ENCODE results near the gene SRPRA.

The SRPRA gene

GRCh38 chr11:126307706-126308105 lies 39.0 kb upstream of the SRPRA start:
- H3K4me2 ChIP-seq (ENCODE audit: low read depth, low read length): 0 out of 2 replicates have a peak overlapping the region, but pooled peaks have one; percentile 8
- H3K9me3 ChIP-seq (replicated peaks; ENCODE audit: insufficient read depth, low read length): no peaks in the 10 kb centered on the region
- TF ChIP-seq EZH2 (optimal IDR thresholded peaks at IDR 0.05; ENCODE audit: low read depth, low read length) (no peak), CTCF (IDR thresholded peaks at IDR 0.05; ENCODE audit: low read length) (peak; percentile 29; the same call in 1 of the 2 replicates), EZH2phosphoT487 (IDR thresholded peaks at IDR 0.05; ENCODE audit: low read length) (no peak)
- DNase-seq: peak; percentile 42
- H3K36me3 ChIP-seq (replicated peaks; ENCODE audit: insufficient read depth, low read length): 0 out of 2 replicates have a peak, but pooled peaks cover 3% of the 10 kb centered on the region
- H3K27ac ChIP-seq (ENCODE audit: low read length): peak overlapping the region; percentile 11; the same call in 1 of the 2 replicates
- no peak overlapping the region for H3K9ac ChIP-seq (ENCODE audit: low read length)
- H3F3A ChIP-seq (ENCODE audit: insufficient read depth, low read length): peaks cover 69% of the 10 kb centered on the region
- H2AFZ ChIP-seq (ENCODE audit: low read length): no peak overlapping the region
- no peak overlapping the region for H3K4me3 ChIP-seq (ENCODE audit: low read length)
- peaks cover 50% of the 10 kb centered on the region for H3K4me1 ChIP-seq (ENCODE audit: low read length)
- H4K20me1 ChIP-seq (ENCODE audit: insufficient read depth, low read length): no peaks in the 10 kb centered on the region
- H3K27me3 ChIP-seq (replicated peaks; ENCODE audit: insufficient read depth, low read length): no peaks in the 10 kb centered on the region
- H3K9me2 ChIP-seq (replicated peaks; ENCODE audit: insufficient read depth, low read length): no peaks in the 10 kb centered on the region
- H3K79me2 ChIP-seq (ENCODE audit: low read length): peaks cover 63% of the 10 kb centered on the region

- H3K27me3 ChIP-seq (replicated peaks; ENCODE audit: insufficient read depth, low read length): no peaks in the 10 kb centered on the region
- peak; percentile 97 for DNase-seq
- H3K79me2 ChIP-seq (ENCODE audit: low read length): peaks cover 57% of the 10 kb centered on the region
- H3K4me3 ChIP-seq (ENCODE audit: low read length): no peak overlapping the region; the same call in 1 of the 2 replicates
- H2AFZ ChIP-seq (ENCODE audit: low read length): no peak overlapping the region
- H4K20me1 ChIP-seq (ENCODE audit: insufficient read depth, low read length): no peaks in the 10 kb centered on the region
- H3K27ac ChIP-seq (ENCODE audit: low read length): peak overlapping the region; percentile 87
- peak overlapping the region; percentile 29; the same call in 1 of the 2 replicates for H3K4me2 ChIP-seq (ENCODE audit: low read depth, low read length)
- peaks cover 50% of the 10 kb centered on the region for H3F3A ChIP-seq (ENCODE audit: insufficient read depth, low read length)
- 0 out of 2 replicates have a peak, but pooled peaks cover 3% of the 10 kb centered on the region for H3K36me3 ChIP-seq (replicated peaks; ENCODE audit: insufficient read depth, low read length)
- no peaks in the 10 kb centered on the region for H3K9me3 ChIP-seq (replicated peaks; ENCODE audit: insufficient read depth, low read length)
- peaks cover 33% of the 10 kb centered on the region for H3K4me1 ChIP-seq (ENCODE audit: low read length)
- TF ChIP-seq EZH2phosphoT487 (IDR thresholded peaks at IDR 0.05; ENCODE audit: low read length) (no peak), EZH2 (optimal IDR thresholded peaks at IDR 0.05; ENCODE audit: low read depth, low read length) (no peak), CTCF (IDR thresholded peaks at IDR 0.05; ENCODE audit: low read length) (no peak)
- H3K9ac ChIP-seq (ENCODE audit: low read length): peak overlapping the region; percentile 34; the same call in 1 of the 2 replicates
- no peaks in the 10 kb centered on the region for H3K9me2 ChIP-seq (replicated peaks; ENCODE audit: insufficient read depth, low read length)
Measured at GRCh38 chr11:126305699-126306098, 37.0 kb upstream of the SRPRA start.

- peak overlapping the region; percentile 87 for H3K4me3 ChIP-seq (ENCODE audit: low read length)
- H3K9me2 ChIP-seq (replicated peaks; ENCODE audit: insufficient read depth, low read length): no peaks in the 10 kb centered on the region
- peaks cover 51% of the 10 kb centered on the region for H3K79me2 ChIP-seq (ENCODE audit: low read length)
- H3K4me1 ChIP-seq (ENCODE audit: low read length): peaks cover 22% of the 10 kb centered on the region
- H3K36me3 ChIP-seq (replicated peaks; ENCODE audit: insufficient read depth, low read length): 0 out of 2 replicates have a peak, but pooled peaks cover 3% of the 10 kb centered on the region
- no peaks in the 10 kb centered on the region for H4K20me1 ChIP-seq (ENCODE audit: insufficient read depth, low read length)
- peaks cover 41% of the 10 kb centered on the region for H3F3A ChIP-seq (ENCODE audit: insufficient read depth, low read length)
- H3K9ac ChIP-seq (ENCODE audit: low read length): peak overlapping the region; percentile 91
- H3K4me2 ChIP-seq (ENCODE audit: low read depth, low read length): peak overlapping the region; percentile 84
- H2AFZ ChIP-seq (ENCODE audit: low read length): peak overlapping the region; percentile 91
- no peak for TF ChIP-seq EZH2phosphoT487 (IDR thresholded peaks at IDR 0.05; ENCODE audit: low read length)
- no peaks in the 10 kb centered on the region for H3K9me3 ChIP-seq (replicated peaks; ENCODE audit: insufficient read depth, low read length)
- peak overlapping the region; percentile 87 for H3K27ac ChIP-seq (ENCODE audit: low read length)
- DNase-seq: peak; percentile 56
- H3K27me3 ChIP-seq (replicated peaks; ENCODE audit: insufficient read depth, low read length): no peaks in the 10 kb centered on the region
Measured at GRCh38 chr11:126304457-126305075, 35.9 kb upstream of the SRPRA start.

Measured in MM.1S (cell line).